HG03432 (cell line): ENCODE measurements around the gene SCD5.

ENCODE experiments used
- ATAC-seq: cut with Tn5 transposase; IDR thresholded peaks from one replicate; pipeline ENCODE4 v1.9.1; 2021; ENCODE audit warnings: mild to moderate bottlenecking, moderate library complexity; ENCODE audit not compliant: unreplicated experiment

SCD5 gene

GRCh38 chr4:82774711-82775171, 23.9 kb downstream of the SCD5 start:
- ATAC-seq, result no peak

- ATAC-seq, result no peak
Observed at GRCh38 chr4:82773057-82773456, 25.5 kb downstream of the SCD5 start.

- ATAC-seq, result no peak
Observed at GRCh38 chr4:82770607-82771006, 28.0 kb downstream of the SCD5 start.

- no peak for ATAC-seq
Observed at GRCh38 chr4:82765134-82765533, 33.5 kb downstream of the SCD5 start.

- ATAC-seq, result no peak
Observed at GRCh38 chr4:82761229-82761628, 37.4 kb downstream of the SCD5 start.

- ATAC-seq, result no peak
Observed at GRCh38 chr4:82758701-82759685, 39.6 kb downstream of the SCD5 start.

GRCh38 chr4:82756061-82756460, 42.5 kb downstream of the SCD5 start:
- no peak for ATAC-seq

GRCh38 chr4:82755650-82756049, 42.9 kb downstream of the SCD5 start:
- ATAC-seq, result no peak

GRCh38 chr4:82754513-82755165, 44.0 kb downstream of the SCD5 start:
- no peak for ATAC-seq

- no peak for ATAC-seq
Observed at GRCh38 chr4:82753725-82754410, 44.7 kb downstream of the SCD5 start.

GRCh38 chr4:82753238-82753637, 45.4 kb downstream of the SCD5 start:
- ATAC-seq, result no peak

GRCh38 chr4:82748810-82749470, 49.7 kb downstream of the SCD5 start:
- ATAC-seq, result no peak

- ATAC-seq, result no peak
Observed at GRCh38 chr4:82747686-82748575, 50.7 kb downstream of the SCD5 start.

- no peak for ATAC-seq
Observed at GRCh38 chr4:82746705-82747574, 51.7 kb downstream of the SCD5 start.

- no peak for ATAC-seq
Observed at GRCh38 chr4:82745173-82745842, 53.3 kb downstream of the SCD5 start.

- ATAC-seq, result no peak
Observed at GRCh38 chr4:82744284-82744968, 54.2 kb downstream of the SCD5 start.

- ATAC-seq, result no peak
Observed at GRCh38 chr4:82741188-82741587, 57.4 kb downstream of the SCD5 start.
